Activated CD4-positive, alpha-beta T cell treated with anti-CD3 and anti-CD28 coated beads for 24 hours (primary cell): ENCODE data around the gene HIF3A.
"Not testable (repeated sequence)": the region's sequence is repeated elsewhere in the genome, so short reads cannot be mapped to it uniquely, and the experiment has no call there.

Experiments
- DNase-seq, 2 donors: peaks; one replicate each; pipeline ENCODE4 v3.0.0-alpha.2; 2020; ENCODE audit warnings: low read depth in 2 of 2

HIF3A gene

GRCh38 chr19:46291829-46292228 is 5.0 kb upstream of the HIF3A start:
- DNase-seq: no peak

GRCh38 chr19:46294494-46294893 is 2.3 kb upstream of the HIF3A start:
- DNase-seq: no peak

GRCh38 chr19:46295401-46296201 is 1.2 kb upstream of the HIF3A start:
- no peak for DNase-seq

- no peak for DNase-seq
Measured at GRCh38 chr19:46296202-46296480, 701 bp upstream of the HIF3A start.

- DNase-seq: no peak
Measured at GRCh38 chr19:46297700-46298478, 1.0 kb downstream of the HIF3A start.

GRCh38 chr19:46298479-46299003 is 1.7 kb downstream of the HIF3A start:
- no peak for DNase-seq

- DNase-seq: no peak
Measured at GRCh38 chr19:46299004-46299509, 2.2 kb downstream of the HIF3A start.

- DNase-seq: no peak
Measured at GRCh38 chr19:46299695-46300094, 2.9 kb downstream of the HIF3A start.

GRCh38 chr19:46303322-46303690 is 6.5 kb downstream of the HIF3A start:
- DNase-seq: no peak

- no peak for DNase-seq
Measured at GRCh38 chr19:46303691-46304397, 7.0 kb downstream of the HIF3A start.

GRCh38 chr19:46306501-46306900 is 9.7 kb downstream of the HIF3A start:
- no peak for DNase-seq

GRCh38 chr19:46308510-46308909 is 11.7 kb downstream of the HIF3A start:
- no peak for DNase-seq

- no peak for DNase-seq
Measured at GRCh38 chr19:46309056-46309455, 12.2 kb downstream of the HIF3A start.

- DNase-seq: no peak
Measured at GRCh38 chr19:46311444-46311843, 14.6 kb downstream of the HIF3A start.

- DNase-seq: not testable (repeated sequence)
Measured at GRCh38 chr19:46313540-46314469, 17.0 kb downstream of the HIF3A start.

GRCh38 chr19:46317339-46317738 is 20.5 kb downstream of the HIF3A start:
- no peak for DNase-seq

GRCh38 chr19:46319613-46320012 is 22.8 kb downstream of the HIF3A start:
- no peak for DNase-seq

- DNase-seq: no peak
Measured at GRCh38 chr19:46320559-46320958, 23.7 kb downstream of the HIF3A start.

- no peak for DNase-seq
Measured at GRCh38 chr19:46321653-46322052, 24.8 kb downstream of the HIF3A start.

GRCh38 chr19:46323227-46323626 is 26.4 kb downstream of the HIF3A start:
- DNase-seq: not testable (repeated sequence)

- no peak for DNase-seq
Measured at GRCh38 chr19:46324277-46324676, 27.4 kb downstream of the HIF3A start.
